AG04450 (cell line): ENCODE results near the gene C20orf144. TPM values are rescaled to one million over a fixed set of nuclear protein-coding genes. Genes with fewer than 3 reads are reported as not detected.

Experiments
- CTCF ChIA-PET: fragments of 300-600, 350-600 bp; formaldehyde crosslinking; extraction: SDS; loops from one replicate; lab custom pipeline; 2022; ENCODE audit warnings: antibody characterized with exemption, inconsistent platforms; lab: Charles Lee
- POLR2A ChIA-PET: fragments of 350-600 bp; formaldehyde crosslinking; extraction: SDS; loops from one replicate; lab custom pipeline; 2021; ENCODE audit warnings: antibody characterized with exemption, inconsistent platforms; lab: Yijun Ruan, JAX
- DNase-seq: peaks from one replicate; pipeline ENCODE4 v3.0.0-alpha.2; 2011; ENCODE audit warnings: low read depth, low spot score
- H3K27ac ChIP-seq: one replicate; pipeline ENCODE4 v1.5.1; 2012; ENCODE audit warnings: low read depth, low read length, control low read depth
- H3K27me3 ChIP-seq: one replicate; pipeline ENCODE4 v1.6.0; 2012; ENCODE audit warnings: low read length; ENCODE audit not compliant: control insufficient read depth, insufficient read depth
- H3K4me3 ChIP-seq: 2 replicates; pipeline ENCODE4 v1.5.1; 2011; ENCODE audit warnings: mild to moderate bottlenecking, low read depth, low read length, control low read depth
- H3K9me3 ChIP-seq: 2 replicates; pipeline ENCODE4 v1.5.1; 2012; ENCODE audit warnings: low read length; ENCODE audit not compliant: control insufficient read depth, insufficient read depth
- CTCF ChIP-seq: IDR thresholded peaks from 2 replicates; pipeline ENCODE4 v1.5.1; 2011; ENCODE audit warnings: low read depth, low read length, control low read depth, inconsistent platforms
- polyA plus RNA-seq: library from polyadenylated mRNA; depleted of rRNA; stranded (reverse); fragments of >200 nt; gene quantifications from 2 replicates; pipeline ENCODE4 v1.2.3, GENCODE V29; 2011

C20orf144 gene
- polyA plus RNA-seq, 1 experiment, result 0.14 TPM

- TF ChIP-seq CTCF, result no peak
- H3K9me3 ChIP-seq, result no peaks in the 10 kb centered on the region; the same call in 1 of the 2 replicates
- H3K27me3 ChIP-seq, result no peaks in the 10 kb centered on the region
- no peak for DNase-seq
- ChIA-PET CTCF (no interaction called here), POLR2A (no interaction called here)
- H3K4me3 ChIP-seq, result no peak overlapping the region
- H3K27ac ChIP-seq, result no peak overlapping the region
Observed at GRCh38 chr20:33658929-33659328, 3.2 kb upstream of the C20orf144 start.

GRCh38 chr20:33659341-33660034 is 2.6 kb upstream of the C20orf144 start:
- POLR2A ChIA-PET, result no interaction called here
- no peak for DNase-seq
- Histone ChIP-seq H3K4me3 (no peak overlapping the region), H3K27me3 (no peaks in the 10 kb centered on the region), H3K27ac (no peak overlapping the region), H3K9me3 (no peaks in the 10 kb centered on the region; the same call in 1 of the 2 replicates)
- CTCF ChIA-PET, result no interaction called here
- no peak for TF ChIP-seq CTCF

- H3K27me3 ChIP-seq, result no peaks in the 10 kb centered on the region
- CTCF ChIA-PET, result no interaction called here
- POLR2A ChIA-PET, result no interaction called here
- TF ChIP-seq CTCF, result no peak
- no peak for DNase-seq
- H3K9me3 ChIP-seq, result no peaks in the 10 kb centered on the region; the same call in 1 of the 2 replicates
- H3K4me3 ChIP-seq, result no peak overlapping the region
- no peak overlapping the region for H3K27ac ChIP-seq
Observed at GRCh38 chr20:33660035-33660684, 2.0 kb upstream of the C20orf144 start.

GRCh38 chr20:33660685-33661058 is 1.5 kb upstream of the C20orf144 start:
- H3K9me3 ChIP-seq, result no peaks in the 10 kb centered on the region; the same call in 1 of the 2 replicates
- H3K27me3 ChIP-seq, result no peaks in the 10 kb centered on the region
- no peak for TF ChIP-seq CTCF
- H3K4me3 ChIP-seq, result no peak overlapping the region
- ChIA-PET POLR2A (no interaction called here), CTCF (no interaction called here)
- no peak overlapping the region for H3K27ac ChIP-seq
- DNase-seq, result no peak
